AG09319 (cell line): ENCODE data around the gene CD300LB.

Source experiments
- DNase-seq: peaks from one replicate; pipeline ENCODE4 v3.0.0-alpha.2; 2010; ENCODE audit warnings: low read depth; ENCODE audit errors: extremely low read depth
- TF ChIP-seq, protein P1 (sequence below): IDR thresholded peaks from 2 replicates; pipeline ENCODE4 v1.5.1; 2011; ENCODE audit warnings: low read depth, mild to moderate bottlenecking, inconsistent platforms, low read length, moderate library complexity

CD300LB gene

GRCh38 chr17:74516561-74517328 is 14.5 kb downstream of the CD300LB start:
- TF ChIP-seq, protein P1, sequence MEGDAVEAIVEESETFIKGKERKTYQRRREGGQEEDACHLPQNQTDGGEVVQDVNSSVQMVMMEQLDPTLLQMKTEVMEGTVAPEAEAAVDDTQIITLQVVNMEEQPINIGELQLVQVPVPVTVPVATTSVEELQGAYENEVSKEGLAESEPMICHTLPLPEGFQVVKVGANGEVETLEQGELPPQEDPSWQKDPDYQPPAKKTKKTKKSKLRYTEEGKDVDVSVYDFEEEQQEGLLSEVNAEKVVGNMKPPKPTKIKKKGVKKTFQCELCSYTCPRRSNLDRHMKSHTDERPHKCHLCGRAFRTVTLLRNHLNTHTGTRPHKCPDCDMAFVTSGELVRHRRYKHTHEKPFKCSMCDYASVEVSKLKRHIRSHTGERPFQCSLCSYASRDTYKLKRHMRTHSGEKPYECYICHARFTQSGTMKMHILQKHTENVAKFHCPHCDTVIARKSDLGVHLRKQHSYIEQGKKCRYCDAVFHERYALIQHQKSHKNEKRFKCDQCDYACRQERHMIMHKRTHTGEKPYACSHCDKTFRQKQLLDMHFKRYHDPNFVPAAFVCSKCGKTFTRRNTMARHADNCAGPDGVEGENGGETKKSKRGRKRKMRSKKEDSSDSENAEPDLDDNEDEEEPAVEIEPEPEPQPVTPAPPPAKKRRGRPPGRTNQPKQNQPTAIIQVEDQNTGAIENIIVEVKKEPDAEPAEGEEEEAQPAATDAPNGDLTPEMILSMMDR, result no peak
- DNase-seq, result no peak

- TF ChIP-seq, protein P1, result no peak
- DNase-seq, result no peak
These were observed 15.3 kb downstream of the CD300LB start for GRCh38 chr17:74515941-74516340.

DNA sequence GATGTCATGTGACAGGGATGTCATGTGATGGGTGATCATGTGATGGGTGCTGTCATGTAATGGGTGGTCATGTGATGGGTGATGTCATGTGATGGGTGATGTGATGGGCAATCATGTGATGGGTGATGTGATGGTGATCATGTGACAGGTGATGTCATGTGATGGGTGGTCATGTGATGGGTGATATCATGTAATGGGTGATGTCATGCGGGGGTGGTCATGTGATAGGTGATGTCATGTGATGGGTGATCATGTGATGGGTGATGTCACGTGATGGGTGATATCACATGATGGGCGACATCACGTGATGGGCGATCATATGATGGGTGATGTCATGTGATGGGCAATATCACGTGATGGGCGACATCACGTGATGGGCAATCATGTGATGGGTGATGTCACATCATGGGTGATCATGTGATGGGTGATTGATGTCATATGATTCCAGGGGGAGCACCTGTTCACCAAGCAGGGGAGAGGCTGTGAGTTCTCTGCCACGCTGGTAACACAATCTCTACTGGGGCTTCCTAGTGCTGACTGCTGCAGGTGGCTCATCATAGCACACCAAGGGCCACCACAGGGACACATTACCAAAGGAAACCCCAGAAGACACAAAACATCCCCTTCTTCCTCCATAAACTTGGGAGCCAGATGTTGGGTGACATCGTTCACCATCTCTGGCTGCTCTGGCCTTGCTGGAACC is 16.5 kb downstream of the CD300LB start:
- no peak for DNase-seq

DNA sequence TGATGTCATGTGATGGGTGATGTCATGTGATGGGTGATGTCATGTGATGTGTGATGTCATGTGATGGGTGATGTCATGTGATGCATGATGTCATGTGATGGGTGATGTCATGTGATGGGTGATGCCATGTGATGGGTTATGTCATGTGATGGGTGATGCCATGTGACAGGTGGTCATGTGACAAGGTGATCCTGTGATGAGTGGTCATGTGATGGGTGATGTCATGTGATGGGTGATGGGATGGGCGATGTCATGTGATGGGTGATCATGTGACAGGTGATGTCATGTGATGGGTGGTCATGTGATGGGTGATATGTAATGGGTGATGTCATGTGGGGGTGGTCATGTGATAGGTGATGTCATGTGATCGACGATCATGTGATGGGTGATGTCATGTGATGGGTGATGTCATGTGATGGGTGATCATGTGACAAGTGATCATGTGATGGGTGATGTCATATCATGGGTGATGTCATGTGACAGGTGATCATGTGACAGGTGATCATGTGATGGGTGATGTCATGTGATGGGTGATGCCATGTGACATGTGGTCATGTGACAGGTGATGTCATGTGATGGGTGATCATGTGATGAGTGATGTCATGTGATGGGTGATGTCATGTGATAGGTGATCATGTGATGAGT is 17.2 kb downstream of the CD300LB start:
- DNase-seq, result no peak
- TF ChIP-seq, protein P1, result no peak

More for the DNA sequence above, 16.5 kb downstream of the CD300LB start:
- TF ChIP-seq, protein P1, result no peak

- DNase-seq, result no peak
These were observed 18.6 kb downstream of the CD300LB start for GRCh38 chr17:74512624-74513091.

GRCh38 chr17:74512036-74512435 is 19.2 kb downstream of the CD300LB start:
- DNase-seq, result no peak

More at GRCh38 chr17:74512624-74513091, 18.6 kb downstream of the CD300LB start:
- TF ChIP-seq, protein P1, result no peak

More at GRCh38 chr17:74512036-74512435, 19.2 kb downstream of the CD300LB start:
- TF ChIP-seq, protein P1, result no peak
